ENCODE measurements around the gene ROBO1.

ROBO1 gene

GRCh38 chr3:79172241-79172640, 595.6 kb downstream of the ROBO1 start:
- peak; percentile 3 for DNase-seq (ENCODE audit: low read depth)
- TF ChIP-seq CTCF (conservative IDR thresholded peaks at IDR 0.05; ENCODE audit: control insufficient read depth, insufficient read depth, low read depth, low read length) = no peak
- H3K4me3 ChIP-seq (ENCODE audit: control insufficient read depth, low read depth, low read length) = no peak overlapping the region

- TF ChIP-seq CTCF (conservative IDR thresholded peaks at IDR 0.05; ENCODE audit: control insufficient read depth, insufficient read depth, low read depth, low read length) = no peak
- no peak overlapping the region for H3K4me3 ChIP-seq (ENCODE audit: control insufficient read depth, low read depth, low read length)
- no peak for DNase-seq (ENCODE audit: low read depth)
Measured at GRCh38 chr3:79170021-79170420, 597.8 kb downstream of the ROBO1 start.

- no peak overlapping the region for H3K4me3 ChIP-seq (ENCODE audit: control insufficient read depth, low read depth, low read length)
- TF ChIP-seq CTCF (conservative IDR thresholded peaks at IDR 0.05; ENCODE audit: control insufficient read depth, insufficient read depth, low read depth, low read length) = no peak
- peak; percentile 96 for DNase-seq (ENCODE audit: low read depth)
Measured at GRCh38 chr3:79167651-79168416, 600.0 kb downstream of the ROBO1 start.

GRCh38 chr3:79162653-79163052, 605.1 kb downstream of the ROBO1 start:
- H3K4me3 ChIP-seq (ENCODE audit: control insufficient read depth, low read depth, low read length) = no peak overlapping the region
- no peak for TF ChIP-seq CTCF (conservative IDR thresholded peaks at IDR 0.05; ENCODE audit: control insufficient read depth, insufficient read depth, low read depth, low read length)
- peak; percentile 7 for DNase-seq (ENCODE audit: low read depth)

- H3K4me3 ChIP-seq (ENCODE audit: control insufficient read depth, low read depth, low read length) = no peak overlapping the region
- TF ChIP-seq CTCF (conservative IDR thresholded peaks at IDR 0.05; ENCODE audit: control insufficient read depth, insufficient read depth, low read depth, low read length) = no peak
- peak; percentile 47 for DNase-seq (ENCODE audit: low read depth)
Measured at GRCh38 chr3:79161941-79162340, 605.9 kb downstream of the ROBO1 start.

- no peak for TF ChIP-seq CTCF (conservative IDR thresholded peaks at IDR 0.05; ENCODE audit: control insufficient read depth, insufficient read depth, low read depth, low read length)
- no peak for DNase-seq (ENCODE audit: low read depth)
- no peak overlapping the region for H3K4me3 ChIP-seq (ENCODE audit: control insufficient read depth, low read depth, low read length)
Measured at GRCh38 chr3:79160421-79160820, 607.4 kb downstream of the ROBO1 start.
